Activated naive CD4-positive, alpha-beta T cell treated with anti-CD3 and anti-CD28 coated beads for 36 hours (primary cell): Measurements from ENCODE around the gene CEP55. TPM values are rescaled to one million over a fixed set of nuclear protein-coding genes. Genes with fewer than 3 reads are reported as not detected.
A peak's percentile ranks its signal among the peaks of the same experiment; 100 is the strongest.

Source experiments
- CTCF ChIA-PET: fragments of 350-600 bp; sonication (Branson Sonifier 250); formaldehyde crosslinking; loops from one replicate; lab custom pipeline; 2021; ENCODE audit warnings: antibody characterized with exemption; lab: Charles Lee
- DNase-seq: peaks from one replicate; pipeline ENCODE4 v3.0.0-alpha.2; 2020
- H3K27ac Mint-ChIP-seq: one replicate; pipeline ENCODE4 v1.8.0; 2021; ENCODE audit warnings: mild to moderate bottlenecking, mixed read lengths
- H3K27me3 Mint-ChIP-seq: one replicate; pipeline ENCODE4 v1.8.0; 2021; ENCODE audit warnings: low read depth, mixed read lengths
- H3K36me3 Mint-ChIP-seq: one replicate; pipeline ENCODE4 v1.8.0; 2021; ENCODE audit warnings: low read depth, mixed read lengths
- H3K4me1 Mint-ChIP-seq: one replicate; pipeline ENCODE4 v1.8.0; 2021; ENCODE audit warnings: low read depth, mixed read lengths
- H3K4me3 Mint-ChIP-seq: one replicate; pipeline ENCODE4 v1.8.0; 2021; ENCODE audit warnings: mild to moderate bottlenecking, moderate library complexity, mixed read lengths
- H3K9me3 Mint-ChIP-seq: one replicate; pipeline ENCODE4 v1.8.0; 2021; ENCODE audit warnings: mixed read lengths
- intact Hi-C: fragments of 100-400 bp; cut with micrococcal nuclease; formaldehyde crosslinking; loops from one replicate; pipeline ENCODE4 v1.15.1; 2023
- total RNA-seq, 2 experiments: library from RNA; stranded (reverse); gene quantifications; one replicate each; pipeline ENCODE4 v1.2.3, GENCODE V29; 2021

CEP55 gene
- total RNA-seq, 2 experiments from 2014 or later, result 64.4 to 68.2 TPM

- no peak for DNase-seq
- intact Hi-C loops, result loop anchor here (10.0 kb wide), 2 partner anchors 500 to 1050 kb away; partner anchors contain the start of gene HELLS
- Mint-ChIP-seq H3K27ac (no peak overlapping the region), H3K9me3 (no peaks in the 10 kb centered on the region), H3K27me3 (peaks cover 9% of the 10 kb centered on the region), H3K4me1 (peaks cover 18% of the 10 kb centered on the region), H3K36me3 (peaks cover 12% of the 10 kb centered on the region), H3K4me3 (no peak overlapping the region)
- CTCF ChIA-PET, result interaction anchor here (0.6 to 3.3 kb wide), 5 partner anchors 12 to 144 kb away, joined by 3 to 24 read pairs (median 3); partner anchors contain the start of gene MYOF
Measured at GRCh38 chr10:93494494-93494893, 1.9 kb upstream of the CEP55 start.

DNA sequence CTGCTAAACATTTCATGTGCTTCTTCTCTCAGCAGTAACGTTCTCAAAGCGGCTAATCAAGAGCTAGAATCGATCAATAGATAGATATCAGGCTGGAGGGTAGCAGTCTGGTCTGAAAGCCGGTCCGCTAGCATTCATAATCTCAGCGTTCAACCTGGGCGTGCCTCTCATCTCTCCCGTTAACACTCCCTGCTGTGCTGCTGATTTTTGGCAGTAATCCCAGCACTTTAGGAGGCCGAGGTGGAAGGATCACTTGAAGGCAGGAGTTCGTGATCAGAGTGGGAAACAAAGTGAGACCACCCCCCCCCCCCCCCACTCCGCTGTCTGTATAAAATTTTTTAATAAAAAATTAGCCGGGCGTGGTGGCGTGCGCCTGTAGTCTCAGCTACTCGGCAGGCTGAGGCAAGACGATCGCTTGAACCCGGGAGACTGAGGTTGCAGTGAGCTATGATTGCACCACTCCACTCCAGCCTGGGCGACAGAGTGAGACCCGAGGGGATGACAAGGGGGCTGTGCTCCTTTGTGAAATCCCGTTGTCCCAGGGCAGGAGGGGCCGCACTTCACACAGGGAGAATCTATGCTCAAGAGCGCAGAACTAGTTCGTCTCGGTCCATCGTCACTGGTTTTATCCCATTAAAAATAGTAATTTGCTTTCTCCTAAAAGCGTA, 624 bp upstream of the CEP55 start:
- Mint-ChIP-seq H3K36me3 (peaks cover 21% of the 10 kb centered on the region), H3K9me3 (no peaks in the 10 kb centered on the region), H3K27me3 (peaks cover 7% of the 10 kb centered on the region), H3K27ac (peak overlapping the region; percentile 43), H3K4me1 (peaks cover 18% of the 10 kb centered on the region), H3K4me3 (peak overlapping the region; percentile 90)
- CTCF ChIA-PET, result interaction anchor here (0.6 to 3.3 kb wide), 6 partner anchors 13 to 430 kb away, joined by 3 to 24 read pairs (median 6); partner anchors contain the start of gene MYOF
- intact Hi-C loops, result loop anchor here (1.0 to 10.0 kb wide), 11 partner anchors 13 to 1203 kb away; partner anchors contain the start of genes CPEB3, EXOC6, FRA10AC1 and HELLS
- peak; percentile 42 for DNase-seq

GRCh38 chr10:93498166-93498565, 1.8 kb downstream of the CEP55 start:
- H3K9me3 Mint-ChIP-seq, result no peaks in the 10 kb centered on the region
- DNase-seq, result no peak
- H3K36me3 Mint-ChIP-seq, result peaks cover 31% of the 10 kb centered on the region
- CTCF ChIA-PET, result interaction anchor here (0.7 to 1.1 kb wide), 2 partner anchors 13 to 375 kb away, joined by 3 to 5 read pairs; no protein-coding TSS in a partner anchor
- H3K4me3 Mint-ChIP-seq, result peak overlapping the region; percentile 90
- no peak overlapping the region for H3K27ac Mint-ChIP-seq
- H3K27me3 Mint-ChIP-seq, result peaks cover 7% of the 10 kb centered on the region
- intact Hi-C loops, result loop anchor here (5.0 to 10.0 kb wide), 6 partner anchors 121 to 1206 kb away; partner anchors contain the start of genes CPEB3, HELLS, MARCHF5 and NOC3L
- H3K4me1 Mint-ChIP-seq, result peaks cover 29% of the 10 kb centered on the region

DNA sequence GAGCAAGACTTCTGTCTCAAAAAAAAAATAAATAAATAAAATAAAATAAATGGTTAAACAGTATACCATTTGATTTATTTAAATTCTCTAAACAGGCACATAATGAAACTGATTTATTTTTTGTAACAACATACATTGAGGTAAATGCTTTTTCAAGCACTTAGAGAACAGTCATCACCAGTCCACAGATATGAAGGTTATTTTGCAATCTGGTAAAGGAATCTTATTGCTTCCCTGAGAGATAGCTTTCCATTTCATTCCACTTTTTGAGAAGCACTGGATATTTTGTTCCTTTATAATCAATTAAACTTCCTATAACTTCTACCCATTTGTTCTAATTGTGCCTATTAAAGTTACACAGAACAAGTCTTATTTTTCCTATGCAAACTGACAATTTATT, 5.2 kb downstream of the CEP55 start:
- Mint-ChIP-seq H3K27me3 (no peaks in the 10 kb centered on the region), H3K27ac (no peak overlapping the region), H3K36me3 (peaks cover 50% of the 10 kb centered on the region), H3K4me3 (no peak overlapping the region), H3K9me3 (no peaks in the 10 kb centered on the region), H3K4me1 (peaks cover 27% of the 10 kb centered on the region)
- intact Hi-C loops, result no loop called here
- CTCF ChIA-PET, result interaction anchor here (1.5 to 4.6 kb wide), 4 partner anchors 10 to 125 kb away, joined by 3 to 30 read pairs (median 8); partner anchors contain the start of gene MYOF
- no peak for DNase-seq

GRCh38 chr10:93503075-93503474, 6.7 kb downstream of the CEP55 start:
- no peak for DNase-seq
- H3K4me1 Mint-ChIP-seq, result peaks cover 22% of the 10 kb centered on the region
- H3K9me3 Mint-ChIP-seq, result no peaks in the 10 kb centered on the region
- H3K36me3 Mint-ChIP-seq, result peaks cover 55% of the 10 kb centered on the region
- H3K4me3 Mint-ChIP-seq, result no peak overlapping the region
- CTCF ChIA-PET, result interaction anchor here (1.5 to 4.6 kb wide), 6 partner anchors 8 to 126 kb away, joined by 3 to 30 read pairs (median 6); partner anchors contain the start of gene MYOF
- H3K27me3 Mint-ChIP-seq, result no peaks in the 10 kb centered on the region
- no peak overlapping the region for H3K27ac Mint-ChIP-seq
- intact Hi-C loops, result no loop called here

GRCh38 chr10:93505075-93505474, 8.7 kb downstream of the CEP55 start:
- Mint-ChIP-seq H3K27ac (no peak overlapping the region), H3K4me1 (peaks cover 15% of the 10 kb centered on the region), H3K36me3 (peaks cover 51% of the 10 kb centered on the region), H3K9me3 (no peaks in the 10 kb centered on the region), H3K4me3 (no peak overlapping the region), H3K27me3 (no peaks in the 10 kb centered on the region)
- intact Hi-C loops, result no loop called here
- DNase-seq, result no peak
- CTCF ChIA-PET, result interaction anchor here (0.7 to 4.6 kb wide), 4 partner anchors 23 to 136 kb away, joined by 4 to 30 read pairs (median 5); no protein-coding TSS in a partner anchor

DNA sequence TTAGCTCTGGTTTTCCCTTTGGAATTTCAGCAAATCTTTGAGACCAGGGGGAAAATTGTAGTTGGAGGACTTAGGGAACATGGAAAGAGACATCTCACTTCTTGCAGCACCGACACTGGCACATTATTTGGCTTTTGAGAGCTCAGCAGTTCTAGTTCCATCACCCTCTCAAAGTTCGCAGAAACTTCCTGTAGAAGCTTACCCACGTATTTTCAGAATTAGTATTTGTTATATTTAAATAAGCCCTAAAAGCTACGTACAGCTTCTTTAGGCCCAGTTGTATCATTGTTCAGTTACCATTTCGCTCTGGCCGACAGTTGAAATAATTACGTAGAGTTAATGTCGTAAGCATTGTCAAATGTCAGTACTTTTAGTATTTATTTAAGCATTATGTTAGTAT, 13.4 kb downstream of the CEP55 start:
- DNase-seq, result no peak
- Mint-ChIP-seq H3K9me3 (no peaks in the 10 kb centered on the region), H3K4me1 (peaks cover 2% of the 10 kb centered on the region), H3K4me3 (no peak overlapping the region), H3K27me3 (no peaks in the 10 kb centered on the region), H3K27ac (no peak overlapping the region), H3K36me3 (peaks cover 33% of the 10 kb centered on the region)
- intact Hi-C loops, result no loop called here
- CTCF ChIA-PET, result interaction anchor here (0.8 to 4.7 kb wide), 7 partner anchors 14 to 135 kb away, joined by 3 to 36 read pairs (median 6); partner anchors contain the start of genes CEP55 and MYOF

DNA sequence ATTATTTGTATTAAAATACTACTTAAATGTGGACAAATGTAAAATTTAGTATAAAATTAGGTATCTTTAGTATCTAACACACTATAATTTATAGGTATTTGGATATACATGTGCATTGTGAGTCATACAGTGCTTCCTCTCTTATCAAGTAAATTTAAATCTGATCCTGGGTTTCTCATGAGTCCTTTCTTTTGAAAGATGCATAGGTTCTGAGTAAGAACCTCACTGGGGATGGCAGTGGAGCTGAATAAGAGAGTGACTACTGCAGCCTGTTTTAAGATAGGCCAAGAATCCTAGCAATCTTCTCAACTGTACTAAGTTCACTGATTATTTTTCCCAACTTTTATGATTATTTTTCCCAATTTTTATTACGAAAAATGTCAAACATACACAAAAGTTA, 16.2 kb downstream of the CEP55 start:
- Mint-ChIP-seq H3K27me3 (no peaks in the 10 kb centered on the region), H3K9me3 (no peaks in the 10 kb centered on the region), H3K4me1 (peaks cover 2% of the 10 kb centered on the region), H3K4me3 (no peak overlapping the region), H3K36me3 (peaks cover 28% of the 10 kb centered on the region), H3K27ac (no peak overlapping the region)
- CTCF ChIA-PET, result interaction anchor here (1.1 to 4.7 kb wide), 6 partner anchors 30 to 158 kb away, joined by 3 to 36 read pairs (median 9); partner anchors contain the start of gene MYOF
- DNase-seq, result no peak
- intact Hi-C loops, result no loop called here

- Mint-ChIP-seq H3K4me3 (no peak overlapping the region), H3K36me3 (peaks cover 26% of the 10 kb centered on the region), H3K27ac (no peak overlapping the region), H3K27me3 (no peaks in the 10 kb centered on the region), H3K9me3 (no peaks in the 10 kb centered on the region), H3K4me1 (peaks cover 2% of the 10 kb centered on the region)
- CTCF ChIA-PET, result interaction anchor here (0.8 to 2.2 kb wide), 7 partner anchors 10 to 142 kb away, joined by 3 to 11 read pairs (median 3); partner anchors contain the start of gene MYOF
- intact Hi-C loops, result no loop called here
- DNase-seq, result no peak
Measured at GRCh38 chr10:93513091-93513490, 16.7 kb downstream of the CEP55 start.

DNA sequence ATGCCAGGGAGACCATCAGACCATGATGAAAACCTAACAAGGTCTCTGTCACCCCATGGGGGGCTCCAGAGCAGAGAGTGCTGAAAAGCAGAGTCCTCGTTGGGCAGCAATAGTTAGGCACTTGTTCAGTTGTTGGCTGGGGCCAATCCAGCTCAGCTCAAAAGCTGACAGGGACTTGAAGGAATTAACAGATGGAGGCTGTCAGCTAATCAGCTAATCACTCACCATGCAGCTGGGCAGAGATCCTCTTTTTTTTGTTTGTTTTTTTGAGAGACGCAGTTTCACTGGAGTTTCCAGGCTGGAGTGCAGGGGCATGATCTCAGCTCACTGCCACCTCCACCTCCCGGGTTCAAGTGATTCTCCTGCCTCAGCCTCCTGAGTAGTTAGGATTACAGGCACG, 18.1 kb downstream of the CEP55 start:
- intact Hi-C loops, result no loop called here
- Mint-ChIP-seq H3K4me3 (no peak overlapping the region), H3K9me3 (no peaks in the 10 kb centered on the region), H3K4me1 (peaks cover under 1% of the 10 kb centered on the region), H3K36me3 (peaks cover 32% of the 10 kb centered on the region), H3K27ac (no peak overlapping the region), H3K27me3 (peaks cover 2% of the 10 kb centered on the region)
- CTCF ChIA-PET, result interaction anchor here (0.7 to 2.2 kb wide), 3 partner anchors 12 to 139 kb away, joined by 5 to 11 read pairs (median 5); no protein-coding TSS in a partner anchor
- no peak for DNase-seq

DNA sequence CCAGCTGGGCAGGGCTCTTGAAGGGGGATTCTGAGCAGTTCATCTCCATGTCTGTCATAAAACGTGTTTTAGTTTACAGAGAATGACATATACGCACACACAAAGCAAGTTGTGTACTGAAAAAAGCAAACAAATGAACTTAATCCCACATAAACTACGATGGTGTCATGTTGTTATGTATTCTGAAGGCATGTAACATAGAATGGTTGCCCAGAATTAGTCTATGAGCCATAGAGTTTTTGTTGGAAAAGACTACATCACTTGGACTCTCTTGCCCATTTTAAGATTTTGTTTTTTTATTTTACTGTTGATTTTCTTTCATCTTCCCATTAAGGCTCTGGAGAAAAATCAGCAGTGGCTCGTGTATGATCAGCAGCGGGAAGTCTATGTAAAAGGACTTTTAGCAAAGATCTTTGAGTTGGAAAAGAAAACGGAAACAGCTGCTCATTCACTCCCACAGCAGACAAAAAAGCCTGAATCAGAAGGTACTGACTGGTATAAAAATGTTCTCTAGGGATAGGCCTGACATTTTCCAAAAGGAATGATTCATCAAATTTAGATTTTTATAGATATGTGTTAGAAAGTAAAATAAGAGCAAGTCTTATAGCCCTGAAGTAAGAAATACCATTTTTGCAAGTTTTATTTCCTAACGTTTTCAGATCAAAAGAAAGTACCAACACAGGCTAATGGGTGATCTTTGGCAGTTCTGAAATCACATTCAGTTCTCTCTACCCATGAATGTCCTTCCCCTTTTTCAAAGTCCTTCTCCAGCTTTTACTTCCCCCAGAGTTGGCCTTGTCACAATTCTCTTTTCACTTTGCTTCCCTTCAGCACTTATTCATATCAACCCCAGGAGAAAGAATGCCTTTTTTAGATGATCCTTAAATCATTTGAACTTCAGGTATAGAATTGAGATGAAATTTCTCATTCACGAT, 18.9 kb downstream of the CEP55 start:
- H3K27ac Mint-ChIP-seq, result no peak overlapping the region
- DNase-seq, result no peak
- peaks cover 2% of the 10 kb centered on the region for H3K27me3 Mint-ChIP-seq
- H3K9me3 Mint-ChIP-seq, result no peaks in the 10 kb centered on the region
- CTCF ChIA-PET, result interaction anchor here (0.6 to 1.5 kb wide), 3 partner anchors 11 to 33 kb away, joined by 3 to 4 read pairs (median 3); no protein-coding TSS in a partner anchor
- intact Hi-C loops, result no loop called here
- peaks cover 38% of the 10 kb centered on the region for H3K36me3 Mint-ChIP-seq
- no peak overlapping the region for H3K4me3 Mint-ChIP-seq
- H3K4me1 Mint-ChIP-seq, result no peaks in the 10 kb centered on the region
